Skin epidermis (tissue), 12 donors: ENCODE measurements around the gene TAS2R14.

Source experiments
- H3K27ac ChIP-seq, 21 experiments: fragments of 200-600 bp; sonication (generic) in 11 of 21; one replicate each; pipeline ENCODE4 v1.5.0; 2020; ENCODE audit warnings: mild to moderate bottlenecking in 3 of 21, inconsistent platforms in 2 of 21, moderate library complexity in 2 of 21
- H3K4me3 ChIP-seq, 7 experiments: fragments of 200-600 bp; sonication (generic) in 2 of 7; one replicate each; pipeline ENCODE4 v1.5.0; 2020; ENCODE audit warnings: inconsistent platforms in 2 of 7, mild to moderate bottlenecking in 2 of 7, moderate library complexity in 1 of 7

Gene TAS2R14

GRCh38 chr12:10939163-10939562 is at the start of gene TAS2R14:
TAS2R14 (minus strand) TSS chr12:10939263; CDS start chr12:10939207, 56 bp downstream.
- Histone ChIP-seq H3K27ac (no peak within 1 kb of the TSS), H3K4me3 (no peak within 1 kb of the TSS)

- H3K4me3 ChIP-seq: no peak within 1 kb of the TSS
- H3K27ac ChIP-seq: no peak within 1 kb of the TSS
These were observed 47.7 kb upstream of the TAS2R14 start, which contains the start of gene TAS2R50 for GRCh38 chr12:10986812-10987211. TAS2R50 (minus strand) TSS chr12:10986912; CDS start chr12:10986860, 52 bp downstream.

GRCh38 chr12:10982244-10982643 is 43.2 kb upstream of the TAS2R14 start:
- H3K27ac ChIP-seq: no peak overlapping the region
- H3K4me3 ChIP-seq: no peak overlapping the region

- H3K4me3 ChIP-seq: no peak overlapping the region
- no peak overlapping the region for H3K27ac ChIP-seq
These were observed 35.9 kb upstream of the TAS2R14 start for GRCh38 chr12:10974965-10975364.

GRCh38 chr12:10968765-10969456 is 29.8 kb upstream of the TAS2R14 start:
- H3K4me3 ChIP-seq: no peak overlapping the region
- peak overlapping the region in 2 of 21 experiments; percentile 13 to 24 for H3K27ac ChIP-seq

- H3K27ac ChIP-seq: no peak overlapping the region
These were observed 28.3 kb upstream of the TAS2R14 start for GRCh38 chr12:10967409-10967808.

GRCh38 chr12:10966314-10966713 is 27.3 kb upstream of the TAS2R14 start:
- no peak overlapping the region for H3K27ac ChIP-seq
- no peak overlapping the region for H3K4me3 ChIP-seq

More at GRCh38 chr12:10967409-10967808, 28.3 kb upstream of the TAS2R14 start:
- no peak overlapping the region for H3K4me3 ChIP-seq

- Histone ChIP-seq H3K27ac (no peak overlapping the region), H3K4me3 (no peak overlapping the region)
These were observed 26.4 kb upstream of the TAS2R14 start for GRCh38 chr12:10965476-10965875.

- peak overlapping the region in 1 of 21 experiments; percentile 25 for H3K27ac ChIP-seq
- H3K4me3 ChIP-seq: no peak overlapping the region
These were observed 21.1 kb upstream of the TAS2R14 start for GRCh38 chr12:10960211-10960610.

GRCh38 chr12:10959804-10960203 is 20.7 kb upstream of the TAS2R14 start:
- Histone ChIP-seq H3K4me3 (no peak overlapping the region), H3K27ac (no peak overlapping the region)

GRCh38 chr12:10957741-10958140 is 18.7 kb upstream of the TAS2R14 start:
- no peak overlapping the region for H3K4me3 ChIP-seq
- H3K27ac ChIP-seq: no peak overlapping the region

GRCh38 chr12:10956085-10956484 is 17.0 kb upstream of the TAS2R14 start:
- no peak overlapping the region for H3K4me3 ChIP-seq
- H3K27ac ChIP-seq: no peak overlapping the region

GRCh38 chr12:10952645-10953044 is 13.6 kb upstream of the TAS2R14 start:
- Histone ChIP-seq H3K4me3 (no peak overlapping the region), H3K27ac (no peak overlapping the region)

GRCh38 chr12:10943167-10943566 is 4.1 kb upstream of the TAS2R14 start:
- no peak overlapping the region for H3K4me3 ChIP-seq
- no peak overlapping the region for H3K27ac ChIP-seq

GRCh38 chr12:10941916-10942607 is 3.0 kb upstream of the TAS2R14 start:
- Histone ChIP-seq H3K4me3 (no peak overlapping the region), H3K27ac (no peak overlapping the region)

GRCh38 chr12:10941369-10941768 is 2.3 kb upstream of the TAS2R14 start:
- H3K4me3 ChIP-seq: no peak overlapping the region
- no peak overlapping the region for H3K27ac ChIP-seq

- Histone ChIP-seq H3K27ac (no peak overlapping the region), H3K4me3 (no peak overlapping the region)
These were observed 1.3 kb upstream of the TAS2R14 start for GRCh38 chr12:10940389-10940788.

GRCh38 chr12:10936506-10936905 is 2.6 kb downstream of the TAS2R14 start:
- H3K4me3 ChIP-seq: no peak overlapping the region
- no peak overlapping the region for H3K27ac ChIP-seq

- no peak within 1 kb of the TSS for H3K27ac ChIP-seq
- H3K4me3 ChIP-seq: no peak within 1 kb of the TSS
These were observed 10.2 kb downstream of the TAS2R14 start, which contains the start of gene PRH2 for GRCh38 chr12:10928746-10929286. PRH2 (plus strand) TSS chr12:10929236; CDS start chr12:10929274, 38 bp downstream.

- no peak overlapping the region for H3K27ac ChIP-seq
- H3K4me3 ChIP-seq: no peak overlapping the region
These were observed 12.8 kb downstream of the TAS2R14 start for GRCh38 chr12:10926269-10926668.

- Histone ChIP-seq H3K4me3 (no peak overlapping the region), H3K27ac (no peak overlapping the region)
These were observed 19.3 kb downstream of the TAS2R14 start for GRCh38 chr12:10919809-10920208.
